Measurements from ENCODE around the gene LILRB4. TPM values are rescaled to one million over a fixed set of nuclear protein-coding genes. Genes with fewer than 3 reads are reported as not detected.
A peak's percentile ranks its signal among the peaks of the same experiment; 100 is the strongest.

LILRB4 gene
- total RNA-seq: 1 to 10 TPM in 1 of 4 donors, under 1 TPM in 2, not detected in 1; 0.38 to 3.2 (median 0.86) TPM

DNA sequence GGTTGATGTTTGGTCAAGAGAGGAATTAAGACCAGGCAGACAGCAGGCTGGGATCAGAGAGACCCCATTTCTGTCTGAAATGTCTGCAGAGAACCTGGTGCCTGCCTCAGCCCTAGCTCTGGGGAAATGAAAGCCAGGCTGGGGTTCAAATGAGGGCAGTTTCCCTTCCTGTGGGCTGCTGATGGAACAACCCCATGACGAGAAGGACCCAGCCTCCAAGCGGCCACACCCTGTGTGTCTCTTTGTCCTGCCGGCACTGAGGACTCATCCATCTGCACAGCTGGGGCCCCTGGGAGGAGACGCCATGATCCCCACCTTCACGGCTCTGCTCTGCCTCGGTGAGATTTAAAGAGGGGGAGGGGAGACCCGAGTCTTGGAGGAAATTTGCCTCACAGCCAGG lies at the start of gene LILRB4:
Gene LILRB4 (plus strand): TSS at position 256 of the 400 bp plus-strand sequence. CDS start 49 bp downstream, at position 305.
- DNase-seq (ENCODE audit: low spot score in 2 of 2): no peak
- peak within 1 kb of the TSS; percentile 10 for H3K4me3 ChIP-seq
- TF ChIP-seq POLR2A (IDR thresholded peaks at IDR 0.05) (no peak), POLR2AphosphoS5 (IDR thresholded peaks at IDR 0.05) (no peak), EP300 (IDR thresholded peaks at IDR 0.05) (no peak)
- TF ChIP-seq, protein P1, sequence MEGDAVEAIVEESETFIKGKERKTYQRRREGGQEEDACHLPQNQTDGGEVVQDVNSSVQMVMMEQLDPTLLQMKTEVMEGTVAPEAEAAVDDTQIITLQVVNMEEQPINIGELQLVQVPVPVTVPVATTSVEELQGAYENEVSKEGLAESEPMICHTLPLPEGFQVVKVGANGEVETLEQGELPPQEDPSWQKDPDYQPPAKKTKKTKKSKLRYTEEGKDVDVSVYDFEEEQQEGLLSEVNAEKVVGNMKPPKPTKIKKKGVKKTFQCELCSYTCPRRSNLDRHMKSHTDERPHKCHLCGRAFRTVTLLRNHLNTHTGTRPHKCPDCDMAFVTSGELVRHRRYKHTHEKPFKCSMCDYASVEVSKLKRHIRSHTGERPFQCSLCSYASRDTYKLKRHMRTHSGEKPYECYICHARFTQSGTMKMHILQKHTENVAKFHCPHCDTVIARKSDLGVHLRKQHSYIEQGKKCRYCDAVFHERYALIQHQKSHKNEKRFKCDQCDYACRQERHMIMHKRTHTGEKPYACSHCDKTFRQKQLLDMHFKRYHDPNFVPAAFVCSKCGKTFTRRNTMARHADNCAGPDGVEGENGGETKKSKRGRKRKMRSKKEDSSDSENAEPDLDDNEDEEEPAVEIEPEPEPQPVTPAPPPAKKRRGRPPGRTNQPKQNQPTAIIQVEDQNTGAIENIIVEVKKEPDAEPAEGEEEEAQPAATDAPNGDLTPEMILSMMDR (IDR thresholded peaks at IDR 0.05): no peak
- no peaks in the 10 kb centered on the region for H3K4me1 ChIP-seq
- H3K36me3 ChIP-seq: no peaks in the 10 kb centered on the region
- peaks cover 8% of the 10 kb centered on the region for H3K27me3 ChIP-seq
- H3K27ac ChIP-seq: no peak within 1 kb of the TSS
- 77% methylated on average over 4 of the region's 7 CpGs for WGBS
- no peaks in the 10 kb centered on the region for H3K9me3 ChIP-seq

DNA sequence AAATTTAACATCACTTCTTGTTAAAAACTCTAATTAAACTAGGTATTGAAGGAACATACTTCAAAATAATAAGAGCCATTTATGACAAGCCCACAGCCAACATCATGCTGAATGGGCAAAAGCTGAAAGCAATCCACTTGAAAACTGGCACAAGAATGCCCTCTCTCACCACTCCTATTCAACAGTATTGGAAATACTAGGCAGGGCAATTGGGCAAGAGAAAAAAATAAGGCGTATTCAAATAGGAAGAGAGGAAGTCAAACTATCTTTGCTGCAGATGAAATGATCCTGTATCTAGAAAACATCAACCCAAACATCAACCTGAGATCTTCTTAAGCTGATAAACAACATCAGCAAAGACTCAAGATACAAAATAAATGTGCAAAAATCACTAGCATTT lies 48.1 kb upstream of the LILRB4 start:
- no peak for DNase-seq (ENCODE audit: low spot score in 2 of 2)
- 78% methylated on average over 1 of the region's 1 CpG for WGBS
- Histone ChIP-seq H3K36me3 (no peaks in the 10 kb centered on the region), H3K4me1 (no peaks in the 10 kb centered on the region), H3K9me3 (peaks cover 13% of the 10 kb centered on the region), H3K4me3 (no peak overlapping the region), H3K27me3 (no peaks in the 10 kb centered on the region), H3K27ac (no peak overlapping the region)
- TF ChIP-seq, protein P1 (IDR thresholded peaks at IDR 0.05): no peak
- no peak for TF ChIP-seq EP300 (IDR thresholded peaks at IDR 0.05)
- no peak for TF ChIP-seq POLR2AphosphoS5 (IDR thresholded peaks at IDR 0.05)
- no peak for TF ChIP-seq POLR2A (IDR thresholded peaks at IDR 0.05)

DNA sequence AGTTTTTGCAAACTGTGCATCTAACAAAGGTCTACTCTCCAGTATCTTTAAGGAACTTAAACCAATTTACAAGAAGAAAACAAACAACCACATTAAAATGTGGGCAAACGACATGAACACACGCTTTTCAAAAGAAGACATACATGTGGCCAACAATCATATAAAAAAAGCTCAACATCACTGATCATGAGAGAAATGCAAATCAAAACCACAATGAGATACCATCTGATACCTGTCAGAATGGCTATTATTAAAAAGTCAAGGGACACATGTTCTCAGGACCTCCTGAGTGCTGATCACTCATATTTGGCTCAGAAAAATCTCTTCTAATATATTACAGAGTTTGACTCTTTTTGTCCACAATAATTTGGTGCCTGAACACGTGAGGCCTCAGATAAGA lies 46.7 kb upstream of the LILRB4 start:
- TF ChIP-seq EP300 (IDR thresholded peaks at IDR 0.05) (no peak), POLR2AphosphoS5 (IDR thresholded peaks at IDR 0.05) (no peak), POLR2A (IDR thresholded peaks at IDR 0.05) (no peak)
- TF ChIP-seq, protein P1 (IDR thresholded peaks at IDR 0.05): no peak
- Histone ChIP-seq H3K27ac (no peak overlapping the region), H3K36me3 (no peaks in the 10 kb centered on the region), H3K4me3 (no peak overlapping the region), H3K9me3 (peaks cover 7% of the 10 kb centered on the region), H3K27me3 (no peaks in the 10 kb centered on the region), H3K4me1 (no peaks in the 10 kb centered on the region)
- WGBS: 65% methylated on average over 3 of the region's 3 CpGs
- no peak for DNase-seq (ENCODE audit: low spot score in 2 of 2)

DNA sequence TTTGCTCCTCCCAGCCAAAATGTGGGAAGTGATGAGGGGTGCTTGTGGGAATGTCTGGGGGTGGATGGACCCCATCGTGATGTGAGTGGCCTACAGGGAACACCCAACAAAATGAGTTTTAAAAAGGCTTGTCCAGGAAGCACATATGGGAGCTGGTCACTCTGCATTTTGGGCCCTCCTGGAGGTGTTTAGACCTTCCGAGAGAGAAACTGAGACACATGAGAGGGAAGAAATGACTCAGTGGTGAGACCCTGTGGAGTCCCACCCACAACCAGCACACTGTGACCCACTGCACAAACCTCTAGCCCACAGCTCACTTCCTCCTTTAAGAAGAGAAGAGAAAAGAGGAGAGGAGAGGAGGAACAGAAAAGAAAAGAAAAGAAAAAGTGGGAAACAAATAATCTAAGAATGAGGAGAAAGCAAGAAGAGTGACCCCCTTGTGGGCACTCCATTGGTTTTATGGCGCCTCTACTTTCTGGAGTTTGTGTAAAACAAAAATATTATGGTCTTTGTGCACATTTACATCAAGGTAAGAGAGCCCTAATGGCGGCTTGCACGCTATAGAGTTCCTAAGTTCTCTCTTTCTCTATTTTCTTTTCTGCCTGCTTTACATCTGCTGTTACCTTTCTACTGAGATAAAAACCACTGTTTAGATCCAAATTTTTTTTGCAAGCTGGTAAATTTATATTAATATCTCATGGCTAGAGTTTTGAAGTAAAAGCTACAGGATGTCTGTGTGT lies 45.8 kb upstream of the LILRB4 start:
- DNase-seq (ENCODE audit: low spot score in 2 of 2): no peak
- Histone ChIP-seq H3K9me3 (no peaks in the 10 kb centered on the region), H3K36me3 (no peaks in the 10 kb centered on the region), H3K27ac (no peak overlapping the region), H3K27me3 (no peaks in the 10 kb centered on the region), H3K4me3 (no peak overlapping the region), H3K4me1 (no peaks in the 10 kb centered on the region)
- WGBS: 72% methylated on average over 5 of the region's 5 CpGs
- no peak for TF ChIP-seq EP300 (IDR thresholded peaks at IDR 0.05)
- TF ChIP-seq, protein P1 (IDR thresholded peaks at IDR 0.05): no peak
- TF ChIP-seq POLR2A (IDR thresholded peaks at IDR 0.05): no peak
- TF ChIP-seq POLR2AphosphoS5 (IDR thresholded peaks at IDR 0.05): no peak

DNA sequence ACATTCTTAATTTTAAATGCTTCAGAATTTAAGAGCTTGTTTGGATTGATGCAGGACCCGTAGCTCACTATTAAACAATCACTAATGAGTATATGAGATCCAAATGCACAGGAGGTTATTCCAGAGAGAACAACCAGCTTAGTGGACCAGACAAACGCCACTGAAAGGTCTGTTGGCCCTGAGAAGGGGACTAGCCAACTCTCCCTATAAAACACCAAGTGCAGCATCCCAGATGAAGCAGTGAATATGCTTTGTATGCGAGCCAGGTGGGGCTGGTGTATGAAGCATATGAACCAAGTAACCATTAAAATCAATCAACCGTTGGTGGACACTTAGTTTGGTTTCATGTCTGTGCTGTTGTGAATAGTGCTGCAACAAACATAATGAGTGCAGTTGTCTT lies 42.3 kb upstream of the LILRB4 start:
- DNase-seq (ENCODE audit: low spot score in 2 of 2): no peak
- TF ChIP-seq EP300 (IDR thresholded peaks at IDR 0.05) (no peak), POLR2A (IDR thresholded peaks at IDR 0.05) (no peak), POLR2AphosphoS5 (IDR thresholded peaks at IDR 0.05) (no peak)
- TF ChIP-seq, protein P1 (IDR thresholded peaks at IDR 0.05): no peak
- H3K36me3 ChIP-seq: no peaks in the 10 kb centered on the region
- no peaks in the 10 kb centered on the region for H3K4me1 ChIP-seq
- no peaks in the 10 kb centered on the region for H3K9me3 ChIP-seq
- H3K4me3 ChIP-seq: no peak overlapping the region
- H3K27ac ChIP-seq: no peak overlapping the region
- no peaks in the 10 kb centered on the region for H3K27me3 ChIP-seq
- WGBS: 62% methylated on average over 4 of the region's 4 CpGs

Data from suprapubic skin (tissue), 4 donors.